ENCODE measurements around the gene LOXL4.

Gene LOXL4

DNA sequence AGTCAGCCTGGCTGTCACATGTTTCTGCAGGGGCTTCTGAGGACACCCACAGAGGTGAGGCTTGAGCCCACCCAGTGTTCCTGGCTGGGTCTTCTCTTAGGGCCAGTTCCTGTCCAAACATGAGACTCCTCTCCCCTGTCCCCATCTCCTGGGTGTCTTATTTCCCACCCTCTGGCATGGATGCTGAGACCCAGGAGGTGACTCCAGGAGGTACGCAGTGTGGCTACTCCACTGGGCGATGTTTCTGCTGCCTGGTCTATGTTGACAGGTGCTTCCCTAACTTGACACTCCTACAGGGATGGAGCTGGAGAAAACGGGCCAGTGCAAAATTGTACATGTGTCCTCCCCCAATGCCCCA is 26.3 kb upstream of the LOXL4 start:
- DNase-seq: no peak

DNA sequence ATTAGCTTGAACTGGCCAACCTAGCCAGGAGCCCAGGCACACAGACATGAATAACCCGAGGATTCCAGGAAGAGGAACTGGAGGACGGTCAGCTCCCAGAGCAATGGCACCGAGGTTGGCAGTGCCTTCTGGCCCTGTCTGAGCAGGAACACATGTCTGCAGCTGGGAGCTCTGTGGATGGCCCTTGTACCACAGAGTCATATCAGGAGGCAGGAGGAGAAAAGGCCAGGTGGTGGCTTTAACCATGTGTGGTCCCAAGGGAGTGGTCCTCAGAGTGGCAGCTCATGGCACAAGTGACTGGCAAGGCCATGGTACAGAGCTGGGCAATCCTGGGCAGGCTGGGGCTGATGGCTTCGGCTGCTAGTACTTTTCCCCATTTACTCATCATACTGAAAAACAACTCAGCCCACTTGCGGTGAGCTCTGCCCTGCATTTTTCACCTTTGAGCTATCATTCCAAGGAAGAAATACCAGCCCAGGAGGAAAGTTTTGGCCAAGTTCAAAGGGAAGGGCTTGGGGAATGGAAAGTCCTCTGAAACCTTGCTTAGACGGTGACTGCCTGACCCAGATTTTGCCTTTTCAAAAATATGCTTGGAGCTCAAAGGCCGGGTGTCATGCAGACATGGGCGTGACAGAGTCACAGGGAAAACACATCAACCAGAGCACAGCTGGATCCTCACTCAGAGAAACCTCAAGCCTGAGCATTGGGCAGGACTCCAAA is 25.7 kb upstream of the LOXL4 start:
- DNase-seq: no peak

DNA sequence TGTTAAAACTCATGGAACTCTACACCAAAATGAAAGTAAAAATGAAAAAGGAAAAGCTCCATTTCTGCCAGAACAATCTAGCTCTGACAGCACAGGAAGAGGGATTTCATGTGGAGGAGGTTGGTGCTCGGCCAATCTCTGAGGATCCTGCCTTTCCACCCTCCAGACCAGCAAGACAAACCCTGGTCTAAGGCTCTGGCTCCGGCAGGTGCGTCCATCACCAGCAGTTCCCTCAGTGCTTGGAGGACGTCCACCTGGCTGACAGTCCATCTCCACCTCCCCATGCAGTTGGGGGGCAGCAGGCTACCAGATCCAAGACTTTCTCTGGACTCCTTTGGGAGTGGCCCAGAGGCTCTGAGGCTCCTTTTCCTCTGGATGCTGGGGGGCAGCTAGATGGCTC is 25.0 kb upstream of the LOXL4 start:
- no peak for DNase-seq

DNA sequence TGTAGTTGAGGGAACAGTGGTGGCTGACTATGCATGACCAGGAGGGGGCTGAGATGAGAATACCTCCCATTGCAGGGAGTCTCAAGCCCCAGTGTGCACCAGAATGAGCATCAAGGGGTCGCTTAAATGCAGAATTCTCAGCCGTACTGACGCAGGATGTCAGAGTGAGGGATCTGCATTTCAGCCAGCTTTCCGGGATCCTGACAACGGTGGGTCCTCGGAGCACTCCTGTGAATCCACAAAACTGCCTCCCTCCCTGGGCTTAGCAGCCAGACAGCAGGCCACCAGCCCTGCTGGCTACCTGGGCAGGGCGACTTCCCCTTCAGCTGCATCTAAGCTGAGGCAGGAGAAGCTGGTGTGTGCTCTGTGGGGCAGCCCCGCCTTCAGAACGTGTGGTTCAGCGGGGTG is 21.8 kb upstream of the LOXL4 start:
- DNase-seq: no peak

DNA sequence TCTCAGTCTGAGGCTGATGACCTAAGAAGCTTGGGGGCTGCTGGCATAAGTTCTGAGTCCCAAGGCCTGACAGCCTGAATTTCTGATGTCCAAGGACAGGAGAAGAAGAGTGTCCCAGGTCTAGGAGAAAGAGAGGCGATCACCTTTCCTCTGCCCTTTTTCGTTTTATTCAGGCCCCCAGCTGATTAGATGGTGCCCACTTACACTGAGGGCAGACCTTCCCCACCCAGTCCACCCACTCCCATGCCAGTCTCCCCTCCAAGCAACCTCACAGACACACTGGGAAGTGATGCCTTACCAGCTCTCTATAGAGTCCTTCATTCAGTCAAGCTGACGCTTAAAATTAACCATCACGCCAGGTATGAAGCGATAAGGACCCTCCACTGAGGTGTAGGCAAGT is 19.3 kb upstream of the LOXL4 start:
- DNase-seq: no peak

DNA sequence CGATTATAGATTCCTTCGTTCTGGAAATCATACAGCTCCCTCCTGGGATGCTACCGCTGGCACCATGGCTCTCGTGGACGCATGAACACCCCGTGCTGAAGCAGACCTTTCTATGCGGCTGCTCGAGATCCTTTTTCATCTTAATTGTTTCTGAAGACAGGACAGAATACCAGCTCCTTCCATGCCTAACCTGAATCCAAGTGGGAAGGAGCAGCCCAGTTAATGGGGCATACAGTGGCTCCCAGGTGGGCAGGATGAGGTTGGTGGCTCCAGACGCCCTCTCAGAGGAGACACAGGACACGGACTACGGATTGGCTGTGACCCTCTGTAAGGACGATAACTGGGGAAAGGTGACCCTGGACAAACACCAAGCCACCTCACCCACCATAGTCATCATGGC is 18.4 kb upstream of the LOXL4 start:
- DNase-seq: no peak

DNA sequence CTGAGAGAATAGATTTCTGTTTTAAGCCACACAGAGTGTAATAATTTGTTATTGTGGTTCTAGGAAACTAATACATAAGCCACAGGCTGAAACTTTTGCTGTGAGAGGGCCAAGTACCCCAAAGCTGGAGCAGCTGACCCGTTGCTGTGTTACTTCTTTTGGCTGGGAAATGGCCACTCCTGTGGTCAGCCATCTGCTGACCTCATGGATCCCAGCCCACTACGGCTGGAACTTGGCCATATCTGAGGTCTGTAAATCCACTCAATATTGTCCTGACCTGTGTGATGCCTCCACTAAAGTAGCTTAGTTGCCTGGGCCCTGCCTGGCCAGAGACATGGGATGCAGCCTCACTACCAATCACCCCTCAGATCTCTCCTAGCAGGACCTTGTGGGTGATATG is 17.4 kb upstream of the LOXL4 start:
- DNase-seq: no peak

DNA sequence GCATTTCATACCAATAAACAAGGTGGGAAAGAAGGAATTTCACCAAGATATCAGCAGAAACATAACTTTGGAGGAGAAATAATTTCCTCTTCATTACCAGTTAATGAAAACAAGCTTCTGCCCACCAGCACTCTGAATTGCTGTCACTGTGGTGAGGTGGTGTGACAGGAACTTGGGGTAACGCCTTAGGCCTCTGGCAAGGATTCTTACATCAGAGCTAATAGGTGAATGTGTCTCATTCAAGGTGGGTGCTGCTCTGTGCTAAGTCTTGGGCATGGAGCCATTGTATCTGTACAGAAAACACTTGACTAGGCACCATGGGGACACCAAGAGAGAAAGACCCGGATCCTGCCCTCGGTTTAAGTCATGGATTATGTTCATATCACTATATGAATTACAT is 8.3 kb upstream of the LOXL4 start:
- no peak for DNase-seq

DNA sequence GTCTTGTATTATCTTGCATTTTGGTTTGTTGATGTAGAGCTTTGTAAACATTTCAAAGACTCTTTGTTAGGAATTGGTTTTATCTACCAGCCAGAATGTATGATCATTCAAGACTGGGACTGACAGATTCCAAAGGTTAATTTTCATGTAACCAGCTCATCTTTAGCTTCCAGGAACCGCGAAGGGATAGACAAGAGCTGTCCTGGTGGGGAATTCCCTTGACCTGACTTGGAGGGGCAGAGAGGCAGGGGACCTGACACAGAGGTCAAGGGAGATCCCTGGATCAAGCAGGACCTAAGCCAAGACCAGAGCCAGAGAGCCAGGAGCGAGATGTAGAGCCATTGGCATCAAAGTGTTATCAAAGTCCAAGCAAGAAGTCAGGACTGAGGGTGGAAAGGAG is 6.6 kb upstream of the LOXL4 start:
- DNase-seq: no peak

DNA sequence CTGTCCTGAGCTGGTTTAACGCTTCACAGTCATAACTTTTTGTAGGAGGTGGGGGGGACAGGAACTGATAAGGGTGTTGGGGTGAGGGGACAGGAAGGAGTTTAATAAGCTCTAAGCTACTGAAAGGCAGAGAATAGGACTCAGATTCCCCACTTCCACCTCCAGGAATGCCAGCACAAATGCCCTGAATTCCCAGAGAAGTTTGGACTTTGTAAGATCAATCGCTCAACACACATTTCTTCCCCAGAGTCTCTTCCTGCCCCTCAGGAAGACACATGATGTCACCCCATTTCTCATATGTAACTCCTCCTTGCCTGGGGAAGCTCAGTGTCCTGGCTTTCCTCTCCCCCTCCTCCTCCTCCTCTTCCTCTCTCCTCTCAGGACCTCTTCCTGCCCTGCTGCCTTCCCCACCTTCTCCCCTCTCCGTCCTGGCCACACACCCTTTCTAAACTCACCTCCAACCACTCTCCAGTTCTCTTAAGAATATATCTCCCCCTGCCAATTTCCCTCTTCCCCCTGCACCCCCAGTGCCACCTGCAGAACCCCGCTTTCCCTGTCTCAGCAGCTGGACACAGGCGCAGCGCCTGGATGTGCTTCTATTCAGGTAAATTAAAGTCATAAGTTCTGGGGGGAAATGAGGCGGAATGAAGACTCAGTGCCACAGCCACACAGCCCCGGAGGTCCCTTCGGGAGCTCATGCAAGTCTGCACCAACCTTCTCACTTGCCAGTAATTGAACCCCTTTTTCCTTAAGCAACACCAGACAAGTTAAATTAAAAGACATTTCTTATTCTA is 5.3 kb upstream of the LOXL4 start:
- no peak for DNase-seq

DNA sequence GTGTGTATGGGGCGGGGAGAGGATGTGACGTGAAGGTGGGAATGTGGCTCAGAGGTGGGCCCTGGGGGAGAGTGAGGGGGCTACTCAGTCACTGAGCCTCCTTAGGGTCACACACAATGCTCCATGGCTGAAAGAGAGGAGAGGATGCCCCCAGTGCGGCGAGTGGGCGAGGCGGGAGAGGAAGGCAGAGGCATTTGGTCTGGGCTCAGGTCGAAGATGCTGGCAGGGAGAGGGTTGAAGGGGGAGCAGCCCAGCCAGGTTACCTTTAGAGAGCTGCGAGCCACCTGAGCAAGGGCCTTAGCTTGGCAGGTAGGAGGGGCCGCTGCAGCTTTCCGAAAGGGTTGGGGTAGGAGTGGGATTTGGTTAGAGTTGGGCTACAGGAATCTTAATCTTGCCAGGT is 4.7 kb upstream of the LOXL4 start:
- no peak for DNase-seq

DNA sequence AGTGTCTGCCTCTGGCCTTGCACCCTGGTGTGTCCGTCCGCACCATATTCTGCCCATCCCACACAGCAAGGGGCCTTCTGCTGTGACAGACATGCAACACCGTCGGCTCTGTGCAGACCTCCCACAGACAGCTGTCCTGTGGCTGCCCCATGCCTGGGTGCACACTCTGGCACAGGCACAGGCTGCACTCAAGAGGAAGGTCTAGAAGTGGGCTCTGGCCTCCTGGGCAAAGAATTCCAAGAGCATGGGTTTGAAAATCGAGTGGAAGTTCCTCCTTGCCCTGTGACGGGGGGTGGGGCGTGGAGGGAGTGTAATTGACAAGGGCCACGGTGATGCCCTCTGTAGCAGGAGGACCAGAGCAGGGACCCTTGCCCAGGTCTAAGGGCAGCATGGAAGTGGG is 4.3 kb upstream of the LOXL4 start:
- no peak for DNase-seq

DNA sequence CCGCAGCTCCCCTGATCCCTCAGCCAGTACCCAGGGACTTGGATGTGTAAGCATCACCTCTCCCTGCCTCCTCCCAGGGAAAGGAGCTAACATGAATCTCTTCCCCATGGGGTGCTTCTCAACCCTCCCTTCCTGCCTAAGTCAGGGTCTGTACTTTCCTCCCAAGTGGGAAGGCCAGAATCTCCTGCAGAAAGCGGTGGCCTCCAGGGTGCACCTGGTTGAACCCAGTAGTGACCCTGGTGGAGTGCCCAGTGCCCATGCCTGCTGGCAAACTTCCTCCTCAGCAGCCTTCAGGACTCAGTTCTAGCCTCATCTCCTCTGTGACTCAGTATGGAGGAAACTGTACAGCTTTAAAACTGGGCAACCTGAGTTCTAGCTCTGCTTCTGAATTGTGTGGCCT is 2.8 kb upstream of the LOXL4 start:
- no peak for DNase-seq

DNA sequence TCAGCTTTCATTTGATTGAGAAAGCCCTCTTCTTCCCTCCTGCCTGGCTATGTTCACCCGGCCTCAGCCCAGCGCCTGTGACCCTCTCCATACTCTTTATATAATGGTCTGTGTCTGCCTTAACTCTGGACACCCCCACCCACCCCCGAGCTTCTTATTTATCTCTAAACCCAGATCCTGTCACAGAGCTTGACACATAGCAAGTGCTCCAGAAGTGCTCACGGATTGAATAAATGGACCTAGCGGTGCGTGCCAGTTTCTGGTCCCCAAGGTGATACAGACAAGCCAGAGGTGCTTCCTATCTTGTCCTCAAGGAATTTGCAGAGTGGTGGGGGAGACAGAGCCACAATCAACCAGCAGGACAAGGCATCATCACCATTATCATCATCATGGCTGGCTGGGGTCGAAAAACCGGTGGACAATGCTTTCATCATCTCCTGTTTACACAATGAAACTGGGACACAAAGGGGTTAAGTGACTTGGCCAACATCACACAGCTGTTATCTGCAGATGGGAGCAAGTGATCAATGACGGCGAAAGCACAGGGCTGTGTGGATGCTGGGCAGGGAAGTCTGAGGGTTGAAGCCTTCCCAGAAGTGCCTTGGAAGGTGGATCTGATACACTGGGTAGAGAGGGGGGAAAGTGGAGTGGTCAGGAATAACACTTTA is 2.2 kb upstream of the LOXL4 start:
- DNase-seq: no peak

DNA sequence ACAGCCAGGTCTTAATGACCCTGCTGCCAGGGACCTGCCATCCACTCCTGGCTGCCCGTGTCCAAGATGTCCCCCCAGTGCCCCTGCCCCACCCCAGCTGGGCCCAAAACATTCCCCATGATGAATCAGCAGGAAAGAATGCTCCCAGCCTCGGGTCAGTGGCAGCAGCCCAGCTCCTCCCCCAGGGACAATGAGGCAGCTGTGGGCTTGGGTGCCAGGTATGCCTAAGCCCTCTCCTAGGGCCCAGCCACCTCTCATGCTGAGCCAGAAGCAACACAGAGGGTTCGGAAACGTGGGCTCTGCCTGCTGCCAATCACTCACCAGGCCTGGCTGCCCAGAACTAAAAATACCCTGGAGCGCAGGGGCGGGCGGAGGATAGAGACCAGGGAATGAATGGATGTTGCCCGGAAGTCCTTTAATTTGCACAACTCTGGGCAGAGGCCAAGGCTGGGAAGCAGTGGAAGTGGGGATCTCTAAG is 1.5 kb upstream of the LOXL4 start:
- no peak for DNase-seq

DNA sequence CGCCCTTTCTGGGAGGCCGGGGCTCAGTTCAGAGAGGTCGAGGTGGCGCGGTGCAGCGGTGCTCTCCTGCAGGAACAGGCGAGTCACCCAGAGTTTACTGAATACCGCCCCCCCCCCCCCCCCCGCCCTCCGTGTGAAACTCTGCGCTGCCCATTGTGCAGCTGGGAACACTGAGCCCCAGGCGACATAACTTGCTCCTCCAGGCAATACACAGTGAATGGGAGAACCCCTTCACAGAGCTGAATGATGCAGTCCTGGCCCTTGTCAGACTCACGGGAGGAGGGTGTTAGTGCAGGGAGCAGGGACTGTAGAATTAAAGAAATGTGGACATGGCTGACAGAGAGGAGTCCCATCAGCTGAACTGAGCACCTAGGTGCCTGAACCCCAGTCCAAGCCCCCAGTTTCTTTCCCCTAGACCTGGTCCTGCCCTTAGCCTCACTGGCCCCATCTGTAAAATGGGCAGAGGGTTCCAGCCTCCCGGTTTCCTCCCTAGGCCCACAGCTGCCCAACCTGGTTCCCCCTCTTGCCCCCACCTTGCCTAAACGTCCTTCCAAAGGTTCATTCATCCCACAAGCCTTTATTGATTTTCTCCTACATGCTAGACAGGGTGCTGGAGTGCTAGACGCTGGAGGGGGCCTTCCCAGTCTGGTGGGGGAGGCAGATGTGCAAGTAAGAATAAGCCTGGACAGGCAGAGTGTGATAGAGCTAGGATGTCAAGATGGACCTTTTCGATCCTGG is 869 bp upstream of the LOXL4 start:
- DNase-seq: no peak

DNA sequence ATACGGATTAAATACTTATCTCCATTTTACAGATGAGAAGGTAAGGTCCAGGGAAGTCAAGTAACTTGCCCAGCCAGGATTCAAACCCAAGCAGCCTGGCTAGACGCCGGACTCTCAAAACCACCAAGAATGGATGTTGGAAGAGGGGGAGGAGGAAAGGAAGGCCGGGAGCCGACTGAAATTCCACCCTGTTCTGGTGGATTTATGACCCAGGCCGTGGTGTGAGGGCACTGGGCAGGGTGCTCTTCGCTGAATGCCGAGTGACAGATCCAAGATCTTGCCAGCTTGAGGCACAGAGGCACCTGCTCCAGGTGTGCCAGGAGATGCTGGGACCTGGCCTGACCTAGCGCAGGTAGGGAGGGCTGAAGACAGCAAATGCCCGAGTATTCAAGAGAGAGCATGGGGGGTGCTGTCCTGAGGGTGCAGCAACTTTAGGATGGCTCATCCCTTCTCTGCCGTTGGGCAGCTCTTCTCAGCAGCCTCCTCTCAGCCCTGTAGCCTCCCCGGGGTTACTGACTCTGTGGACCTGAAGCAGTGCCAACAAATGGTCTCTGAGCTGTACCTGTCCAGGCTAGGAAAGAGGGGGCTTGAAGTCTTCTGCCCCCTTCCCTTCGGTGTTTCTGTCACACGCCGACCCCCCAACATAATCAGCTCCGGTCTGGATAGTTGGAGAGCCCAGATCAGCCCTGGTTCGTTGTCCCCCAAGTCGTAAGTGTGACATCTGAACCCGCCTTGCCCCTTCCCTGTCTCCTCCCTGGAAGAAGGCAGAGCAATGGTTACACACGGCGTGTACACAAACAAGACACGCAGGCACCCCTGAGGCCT is 713 bp downstream of the LOXL4 start:
- DNase-seq: no peak

DNA sequence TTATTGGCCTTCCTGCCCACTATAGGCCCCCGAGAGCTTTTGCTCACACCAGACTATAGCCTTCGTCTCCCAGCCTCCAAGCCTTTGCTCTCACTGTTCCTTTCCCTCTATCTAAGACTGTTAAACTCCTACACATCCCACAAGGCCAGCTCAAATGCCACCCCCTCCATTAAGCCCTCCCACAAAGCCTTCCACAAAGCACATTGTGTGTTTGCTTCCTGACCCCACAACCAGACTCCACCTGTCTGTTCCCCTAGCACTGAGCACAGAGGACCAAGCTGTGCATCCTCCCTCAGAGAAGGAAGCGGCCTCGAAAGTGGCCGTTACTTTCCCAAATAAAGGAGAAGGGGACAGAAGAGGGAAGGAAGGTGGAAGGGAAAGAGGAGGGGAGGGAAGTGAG is 1.3 kb downstream of the LOXL4 start:
- no peak for DNase-seq

DNA sequence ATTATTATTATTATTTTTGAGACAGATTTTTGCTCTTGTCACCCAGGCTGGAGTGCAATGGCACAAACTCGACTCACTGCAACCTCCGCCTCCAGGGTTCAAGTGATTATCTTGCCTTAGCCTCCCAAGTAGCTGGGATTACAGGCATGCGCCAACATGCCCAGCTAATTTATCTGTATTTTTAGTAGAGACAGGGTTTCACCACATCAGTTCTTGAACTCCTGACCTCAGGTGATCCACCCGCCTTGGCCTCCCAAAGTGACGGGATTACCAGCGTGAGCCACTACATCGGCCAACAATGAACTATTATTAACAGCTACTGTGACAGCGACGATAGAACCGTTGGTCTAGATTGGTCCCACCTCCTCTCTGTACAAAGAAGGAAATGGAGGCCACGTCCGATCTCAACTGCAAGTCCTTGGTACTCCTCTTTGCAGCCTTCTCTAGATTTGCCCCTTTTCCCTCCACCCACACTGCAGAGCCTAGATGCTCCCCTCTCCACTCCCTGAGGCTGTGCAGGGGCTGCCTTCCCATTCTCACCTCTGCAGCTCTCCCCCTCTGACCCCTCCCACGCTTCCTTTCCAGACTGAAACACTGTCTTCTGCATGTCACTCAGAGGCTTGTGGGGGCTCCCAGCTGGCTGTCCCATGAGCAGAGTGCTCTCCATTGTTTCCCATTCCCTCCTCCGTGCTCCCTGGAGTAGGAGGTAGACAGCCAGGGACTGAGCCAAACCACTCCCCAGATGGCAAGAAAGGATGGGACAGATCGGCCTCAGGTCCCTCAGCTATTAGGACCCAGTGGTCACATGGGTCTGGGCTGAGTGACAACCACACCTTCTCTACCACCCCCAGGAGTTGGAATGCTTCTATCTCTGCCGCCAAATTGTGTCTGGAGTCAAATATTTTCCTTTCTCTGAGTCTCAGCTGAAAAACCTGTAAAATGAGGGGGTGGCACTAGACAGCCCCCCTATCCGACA is 2.3 kb downstream of the LOXL4 start:
- no peak for DNase-seq

DNA sequence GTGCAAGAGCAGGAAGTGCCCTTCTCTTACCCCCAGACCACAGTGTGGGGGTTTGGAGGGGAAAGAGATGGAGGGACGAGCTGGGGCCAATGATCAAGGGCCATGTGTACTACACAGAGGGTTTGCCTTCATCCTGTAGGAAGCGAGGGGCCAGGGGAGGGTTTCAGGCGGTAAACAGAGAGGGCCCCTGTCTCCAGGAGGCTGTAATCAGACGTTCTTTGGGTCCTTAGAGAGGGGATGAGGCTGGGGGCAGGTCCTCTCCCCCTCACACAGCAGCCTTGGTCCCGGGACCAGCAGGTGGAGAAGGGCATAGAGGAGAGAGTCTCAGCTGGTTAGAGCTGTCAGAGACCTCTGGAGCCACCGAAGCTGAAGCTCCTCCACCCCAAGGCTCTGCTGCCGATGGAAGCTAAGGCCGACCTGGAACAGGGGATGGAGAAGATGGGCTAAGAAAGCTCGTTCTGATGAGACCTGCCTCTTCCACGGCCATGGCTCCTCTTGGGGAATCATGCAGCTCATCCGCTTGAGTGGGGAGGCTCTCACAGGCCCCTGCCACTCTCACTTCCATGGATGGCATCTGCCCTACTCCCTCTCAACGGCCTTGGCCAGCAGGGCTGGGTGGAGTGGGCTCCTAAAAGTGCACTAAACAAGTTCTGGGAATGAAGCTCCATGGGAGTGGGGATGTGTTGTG is 3.5 kb downstream of the LOXL4 start:
- no peak for DNase-seq

DNA sequence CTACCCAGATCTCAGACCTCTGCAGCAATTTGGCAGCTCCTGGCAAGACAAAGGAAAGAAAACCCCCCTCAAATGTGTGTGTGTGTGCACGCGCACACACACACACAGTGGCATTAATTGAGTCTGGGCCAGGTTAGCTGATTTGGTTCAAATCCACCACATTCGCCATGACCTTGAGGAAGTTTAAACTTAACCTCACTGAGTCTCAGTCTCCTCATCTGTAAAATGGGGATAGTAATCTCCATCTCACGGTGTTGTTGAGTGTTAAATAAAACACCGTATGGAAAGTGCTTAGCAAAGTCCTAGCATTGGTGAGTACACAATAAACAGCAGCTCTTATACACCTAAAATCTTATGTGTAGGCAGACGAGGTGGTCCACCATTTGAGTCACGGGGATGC is 4.9 kb downstream of the LOXL4 start:
- DNase-seq: no peak
